NT2/D1 (cell line): ENCODE results near the gene TLDC2.

Experiments
- SUZ12 ChIP-seq: IDR thresholded peaks from 2 replicates; pipeline ENCODE4 v1.6.1; 2011; ENCODE audit not compliant: insufficient read length, insufficient read depth; ENCODE audit errors: extremely low read depth
- YY1 ChIP-seq: IDR thresholded peaks from 2 replicates; pipeline ENCODE4 v1.6.1; 2011; ENCODE audit not compliant: insufficient read length, insufficient read depth

- TF ChIP-seq SUZ12, result no peak
- no peak for TF ChIP-seq YY1
Measured at GRCh38 chr20:36927704-36928103, 51.8 kb downstream of the TLDC2 start.
